Islet precursor cell (in vitro differentiated cells): ENCODE results near the gene C12orf75.
"Not testable (repeated sequence)": the region's sequence is repeated elsewhere in the genome, so short reads cannot be mapped to it uniquely, and the experiment has no call there.

Experiments used
- DNase-seq: peaks from one replicate; pipeline ENCODE4 v3.0.0-alpha.2; 2018

The C12orf75 gene

GRCh38 chr12:105382771-105383622 lies 52.5 kb downstream of the C12orf75 start:
- no peak for DNase-seq

DNA sequence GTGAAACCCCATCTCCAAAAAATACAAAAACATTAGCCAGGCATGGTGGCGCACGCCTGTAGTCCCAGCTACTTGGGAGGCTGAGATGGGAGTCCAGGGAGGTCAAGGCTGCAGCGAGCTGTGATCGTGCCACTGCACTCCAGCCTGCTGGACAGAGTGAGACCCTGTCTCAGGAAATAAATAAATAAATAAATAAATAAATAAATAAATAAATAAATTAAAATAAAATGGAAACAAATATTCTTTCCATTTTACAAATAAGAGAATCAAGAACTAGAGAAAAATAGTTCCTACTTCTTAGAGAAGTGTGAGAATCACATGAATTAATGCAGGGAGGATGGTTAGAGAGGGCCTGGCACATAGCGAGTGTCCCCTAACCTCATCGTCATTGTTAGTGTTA lies 53.7 kb downstream of the C12orf75 start:
- no peak for DNase-seq

GRCh38 chr12:105384916-105385535 lies 54.5 kb downstream of the C12orf75 start:
- DNase-seq, result no peak

DNA sequence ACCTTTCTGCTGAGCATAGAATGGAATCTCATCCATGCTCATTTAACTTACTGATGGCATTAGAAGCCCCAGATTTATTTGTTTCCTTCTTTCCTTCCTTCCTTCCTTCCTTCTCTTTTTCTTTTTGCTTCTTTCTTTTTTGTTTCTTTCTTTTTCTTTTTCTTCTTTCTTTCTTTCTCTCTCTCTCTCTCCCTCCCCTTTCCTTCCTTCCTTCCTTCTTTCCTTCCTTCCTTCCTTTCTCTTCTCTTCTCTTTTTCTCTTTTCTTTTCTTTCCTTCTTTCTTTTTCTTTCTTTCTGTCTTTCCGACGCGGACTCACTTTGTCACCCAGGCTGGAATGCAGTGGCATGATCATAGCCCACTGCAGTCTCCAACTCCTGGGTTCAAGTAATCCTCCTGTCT lies 55.9 kb downstream of the C12orf75 start:
- no peak for DNase-seq

DNA sequence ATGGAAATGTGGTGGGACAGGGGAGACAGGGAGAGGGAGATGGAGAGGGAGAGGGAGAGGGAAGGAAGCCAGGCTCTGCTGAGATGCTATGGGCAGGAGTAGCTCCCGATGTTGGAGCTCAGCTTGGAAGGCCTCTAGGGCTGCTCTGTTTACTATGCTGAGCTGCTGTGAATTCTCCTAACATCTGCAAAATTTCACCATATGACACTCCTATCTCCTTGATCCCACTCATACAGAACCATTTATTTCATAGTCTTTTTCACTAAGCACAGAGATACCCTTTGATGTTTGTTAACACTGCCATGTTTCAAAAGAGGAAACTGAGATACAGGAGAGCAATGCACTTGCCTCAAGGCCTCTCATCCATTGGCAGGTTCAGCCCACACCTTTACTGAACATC lies 60.7 kb downstream of the C12orf75 start:
- no peak for DNase-seq

DNA sequence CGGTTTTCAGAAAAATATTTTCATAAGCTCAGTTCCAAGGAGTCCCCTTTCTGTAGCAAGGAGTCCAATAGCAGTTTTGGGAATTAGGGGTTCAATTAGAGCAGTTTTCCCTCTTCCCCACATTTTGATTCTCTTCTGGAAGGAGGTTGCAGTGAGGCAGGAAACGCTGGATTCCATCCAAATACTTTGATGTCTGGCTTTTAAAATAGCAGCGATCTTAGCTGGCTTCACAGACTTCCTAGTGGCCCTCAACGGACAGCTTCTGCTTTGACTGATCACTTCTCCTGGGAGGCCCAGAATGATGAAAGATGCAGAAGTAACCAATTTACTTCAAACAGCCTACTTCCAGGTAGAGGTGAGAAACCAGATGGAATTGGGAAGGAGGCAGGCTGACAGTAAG lies 63.1 kb downstream of the C12orf75 start:
- no peak for DNase-seq

GRCh38 chr12:105396024-105396423 lies 65.5 kb downstream of the C12orf75 start:
- no peak for DNase-seq

- no peak for DNase-seq
These were observed 66.5 kb downstream of the C12orf75 start for GRCh38 chr12:105396983-105397382.

- DNase-seq, result no peak
These were observed 68.4 kb downstream of the C12orf75 start for GRCh38 chr12:105398930-105399329.

DNA sequence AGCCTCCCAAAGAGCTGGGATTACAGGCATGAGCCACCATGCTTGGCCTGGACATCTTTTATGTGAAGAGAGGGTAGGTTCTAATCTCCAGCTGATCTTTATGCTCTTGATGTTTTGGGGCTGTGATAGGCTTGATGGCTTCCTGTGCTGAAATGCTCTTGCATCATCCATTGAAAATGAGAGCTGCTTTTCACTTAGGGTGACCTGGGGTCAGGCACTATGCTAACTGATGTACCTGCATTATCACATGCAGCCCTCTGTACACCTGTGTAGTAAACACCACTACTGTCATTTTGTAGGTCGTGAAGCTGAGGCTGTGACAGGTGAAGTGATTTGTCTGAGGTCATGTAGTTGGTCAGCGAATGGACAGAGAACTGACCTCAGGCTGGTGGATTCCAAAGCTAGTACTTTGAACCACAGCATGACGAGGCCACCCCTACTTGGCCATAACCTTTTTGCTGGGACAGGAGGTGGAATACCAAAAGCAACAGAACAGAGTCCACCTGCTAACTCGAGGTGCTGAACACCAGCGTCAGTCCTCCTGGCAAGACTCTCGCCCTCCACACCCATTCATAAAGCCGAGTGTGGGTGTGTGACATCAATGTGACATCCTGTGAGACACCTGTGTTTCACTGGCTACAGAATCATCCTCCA lies 69.1 kb downstream of the C12orf75 start:
- no peak for DNase-seq

DNA sequence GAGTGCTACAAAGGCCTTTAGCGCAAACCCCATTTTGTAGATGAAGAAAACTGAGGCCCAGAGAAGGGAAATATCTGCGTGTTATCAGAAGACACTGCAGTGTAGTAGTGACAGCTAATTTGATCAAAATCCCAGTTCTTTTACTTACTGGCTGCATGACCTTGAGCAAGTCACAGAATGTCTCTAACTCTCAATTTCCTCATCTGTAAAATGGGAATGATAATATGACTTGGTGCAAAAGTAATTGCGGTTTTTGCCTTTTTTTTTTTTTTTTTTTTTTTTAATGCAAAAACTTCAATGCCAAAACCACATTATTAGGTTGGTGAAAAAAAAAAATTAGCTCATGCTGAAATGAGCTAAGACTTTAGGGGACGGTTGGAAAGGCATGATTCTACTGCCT lies 69.7 kb downstream of the C12orf75 start:
- no peak for DNase-seq

DNA sequence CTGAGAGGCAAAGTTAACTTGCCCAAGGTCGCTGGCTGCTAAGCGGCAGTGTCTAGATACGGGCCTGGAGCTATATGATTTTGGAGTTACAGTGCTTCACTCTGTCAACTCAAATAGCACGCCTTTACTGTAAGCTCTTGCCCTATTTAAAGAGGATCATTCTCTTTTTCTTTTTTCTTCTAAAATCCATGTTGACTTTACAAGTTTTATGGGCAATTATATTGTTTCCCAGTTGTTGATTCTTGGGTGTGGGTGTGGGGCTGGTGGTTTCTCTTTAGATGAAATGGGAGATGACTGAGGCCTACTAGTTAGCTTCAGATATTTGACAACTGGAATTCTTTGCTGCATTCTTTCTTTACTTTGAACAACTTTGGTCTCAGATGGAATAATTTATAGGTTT lies 70.7 kb downstream of the C12orf75 start:
- no peak for DNase-seq

DNA sequence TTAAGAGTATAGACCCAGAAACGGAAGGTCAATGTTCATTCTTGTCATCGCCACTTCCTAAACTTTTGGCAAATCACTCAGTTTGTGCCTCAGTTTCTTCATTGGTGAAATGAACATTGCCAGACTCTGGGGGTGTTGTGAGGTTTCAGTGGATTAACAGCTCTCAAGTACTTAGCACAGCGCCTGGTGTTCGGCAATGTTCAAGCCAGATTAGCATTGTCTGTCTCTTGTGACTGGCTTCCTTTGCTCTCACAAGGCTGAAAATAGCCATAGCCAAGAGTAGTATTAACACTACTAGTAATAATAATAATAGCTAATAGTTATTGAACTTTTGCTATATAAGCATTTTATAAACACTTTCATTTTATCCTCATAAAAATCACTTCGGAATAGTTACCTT lies 71.9 kb downstream of the C12orf75 start:
- no peak for DNase-seq

- no peak for DNase-seq
These were observed 72.6 kb downstream of the C12orf75 start for GRCh38 chr12:105403095-105403494.

- not testable (repeated sequence) for DNase-seq
These were observed 73.6 kb downstream of the C12orf75 start for GRCh38 chr12:105404134-105404533.

GRCh38 chr12:105406497-105406896 lies 76.0 kb downstream of the C12orf75 start:
- DNase-seq, result no peak

GRCh38 chr12:105409279-105409678 lies 78.8 kb downstream of the C12orf75 start:
- no peak for DNase-seq

DNA sequence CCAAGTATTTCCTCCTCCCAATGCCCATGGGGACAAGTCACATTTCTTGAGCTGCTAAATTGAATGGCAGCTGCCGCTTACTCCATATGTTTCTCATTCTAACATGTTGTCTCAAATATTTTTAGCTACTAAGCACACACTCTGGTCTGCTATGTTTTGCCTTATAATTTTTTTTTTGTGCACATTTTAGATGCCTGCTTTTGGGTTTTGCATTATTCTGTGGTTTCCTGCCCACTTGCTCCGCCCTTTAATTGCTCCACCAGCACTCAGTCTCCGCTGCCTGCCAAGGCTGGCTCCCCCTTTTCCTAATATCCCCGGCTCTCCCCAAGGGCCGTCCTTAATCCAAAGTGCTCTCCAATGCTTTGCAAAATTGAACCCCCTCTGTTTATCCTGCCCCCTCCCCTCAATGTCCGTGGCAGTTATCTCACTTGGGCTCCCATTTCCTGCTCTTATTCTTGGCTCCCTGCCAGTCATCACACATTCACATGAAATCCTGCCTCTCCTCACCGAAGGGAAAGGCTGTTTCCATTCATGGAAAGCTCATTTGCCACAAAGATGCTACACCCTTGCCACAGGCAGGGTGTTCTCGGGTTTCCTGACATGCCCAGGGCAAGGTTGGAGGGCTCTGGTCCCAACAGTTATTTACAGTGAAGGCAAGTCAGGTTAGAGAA lies 79.4 kb downstream of the C12orf75 start:
- peak; percentile 69 for DNase-seq

DNA sequence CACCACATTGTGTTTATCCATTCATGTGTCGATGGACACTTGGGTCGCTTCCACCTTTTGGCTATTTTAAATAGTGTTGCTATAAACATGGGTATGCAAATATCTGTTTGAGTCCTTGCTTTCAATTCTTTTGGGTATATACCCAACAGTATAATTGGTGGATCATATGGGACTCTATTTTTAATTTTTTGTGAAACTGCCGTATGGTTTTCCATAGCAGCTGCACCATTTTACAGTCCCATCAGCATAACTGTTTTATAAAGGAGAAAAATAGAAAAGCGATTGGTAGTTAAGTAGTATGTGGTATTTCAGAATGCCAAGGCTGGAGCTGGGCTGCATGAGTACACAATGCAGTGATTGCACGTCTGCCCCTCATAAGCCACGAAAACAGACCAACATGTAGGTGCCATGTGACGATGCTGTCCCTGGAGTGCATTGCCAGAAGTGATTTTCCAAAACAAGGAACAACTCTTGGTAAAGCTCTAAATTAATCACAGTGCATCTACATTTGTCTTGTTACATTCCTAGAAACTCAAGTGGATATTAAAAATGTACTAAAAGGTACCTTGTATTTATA lies 83.5 kb downstream of the C12orf75 start:
- DNase-seq, result no peak

- DNase-seq, result no peak
These were observed 87.2 kb downstream of the C12orf75 start for GRCh38 chr12:105417732-105418131.

GRCh38 chr12:105418229-105418628 lies 87.7 kb downstream of the C12orf75 start:
- DNase-seq, result peak; percentile 90

DNA sequence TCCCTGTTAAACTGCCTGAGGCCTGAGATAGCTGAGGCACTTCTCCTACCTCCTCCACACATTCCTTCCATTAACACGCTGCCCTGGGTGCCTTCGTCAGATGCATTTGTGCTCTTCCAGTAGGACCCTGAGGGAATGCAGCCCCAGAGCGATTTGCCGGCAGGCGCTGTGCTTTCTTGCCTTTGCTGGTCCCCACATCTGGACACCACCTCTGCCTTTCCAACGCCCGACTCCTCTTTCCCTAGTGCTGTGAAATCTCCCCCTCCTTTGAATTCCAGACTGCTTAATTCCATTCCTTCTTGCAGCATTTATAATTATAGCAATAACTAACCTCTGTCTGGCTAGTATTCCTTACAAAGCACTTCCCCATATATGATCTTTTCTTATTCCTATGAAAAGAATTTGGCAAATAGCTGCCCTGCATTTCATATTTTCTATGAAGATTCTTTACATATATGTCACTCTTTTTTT lies 88.4 kb downstream of the C12orf75 start:
- peak; percentile 86 for DNase-seq

DNA sequence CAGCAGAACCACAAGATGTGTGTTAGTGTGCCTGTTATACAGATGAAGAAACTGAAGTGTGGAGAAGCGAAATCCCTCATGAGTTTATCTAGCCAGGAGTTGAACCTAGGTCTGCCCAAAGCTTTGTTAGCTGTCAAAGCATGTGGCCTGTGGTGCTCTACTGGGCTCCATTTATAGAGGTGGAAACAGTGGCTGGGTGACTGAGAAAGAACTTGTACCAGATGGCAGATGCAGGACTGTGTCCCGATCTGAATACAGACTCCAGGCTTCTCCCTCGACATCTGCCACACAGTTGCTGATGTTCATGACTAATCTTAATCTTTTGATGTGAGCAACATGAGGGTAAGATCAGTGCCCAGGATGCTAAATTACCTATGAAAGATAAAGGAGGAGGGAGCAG lies 89.1 kb downstream of the C12orf75 start:
- no peak for DNase-seq
